Liver (tissue), 9 donors: ENCODE data around the gene APBA2. TPM values are rescaled to one million over a fixed set of nuclear protein-coding genes. Genes with fewer than 3 reads are reported as not detected.

Experiments
- DNase-seq: peaks from one replicate; pipeline ENCODE4 v3.0.0-alpha.2; 2017; ENCODE audit warnings: low spot score
- H3K27ac ChIP-seq, 2 donors: one replicate each; pipeline ENCODE4 v1.7.0; 2013; ENCODE audit warnings: inconsistent platforms in 2 of 2, low read length in 2 of 2, control low read depth in 1 of 2, low read depth in 1 of 2, mild to moderate bottlenecking in 1 of 2
- H3K27me3 ChIP-seq, 4 donors: one replicate each; pipeline versions ENCODE4 v1.6.1 to v1.7.0; 2013; ENCODE audit warnings: low read length in 3 of 4, inconsistent platforms in 1 of 4, mild to moderate bottlenecking in 1 of 4, moderate library complexity in 1 of 4; ENCODE audit not compliant: control insufficient read depth in 4 of 4, insufficient read depth in 4 of 4
- H3K36me3 ChIP-seq, 4 donors: one replicate each; pipeline versions ENCODE4 v1.6.1 to v1.7.0; 2013; ENCODE audit warnings: low read length in 3 of 4, mild to moderate bottlenecking in 3 of 4, low read depth in 1 of 4, moderate library complexity in 1 of 4; ENCODE audit not compliant: control insufficient read depth in 4 of 4, insufficient read depth in 3 of 4
- H3K4me1 ChIP-seq, 4 donors: one replicate each; pipeline versions ENCODE4 v1.6.1 to v1.7.0; 2013; ENCODE audit warnings: low read length in 3 of 4, mild to moderate bottlenecking in 3 of 4, moderate library complexity in 1 of 4; ENCODE audit not compliant: control insufficient read depth in 4 of 4, insufficient read depth in 4 of 4
- H3K4me3 ChIP-seq, 3 donors: one replicate each; pipeline versions ENCODE4 v1.6.1 to v1.7.0; 2013; ENCODE audit warnings: low read length in 3 of 3, control low read depth in 1 of 3, low read depth in 1 of 3, mild to moderate bottlenecking in 1 of 3
- H3K9ac ChIP-seq, 2 donors: one replicate each; pipeline ENCODE4 v1.7.0; 2013; ENCODE audit warnings: low read length in 2 of 2, mild to moderate bottlenecking in 2 of 2, moderate library complexity in 2 of 2, control low read depth in 1 of 2, low read depth in 1 of 2
- H3K9me3 ChIP-seq, 4 donors: one replicate each; pipeline versions ENCODE4 v1.6.1 to v1.7.0; 2013; ENCODE audit warnings: low read length in 3 of 4; ENCODE audit not compliant: control insufficient read depth in 4 of 4
- GABPA ChIP-seq, 2 donors: IDR thresholded peaks in 1 of 2; conservative IDR thresholded peaks in 1 of 2; 2 replicates each; pipeline ENCODE4 v1.6.1; 2016; ENCODE audit warnings: antibody characterized with exemption in 2 of 2, mild to moderate bottlenecking in 1 of 2, moderate library complexity in 1 of 2
- HNF4G ChIP-seq: IDR thresholded peaks from 2 replicates; pipeline ENCODE4 v1.6.1; 2016; ENCODE audit warnings: antibody characterized with exemption
- JUND ChIP-seq, 2 donors: IDR thresholded peaks; 2 replicates each; pipeline ENCODE4 v1.6.1; 2016; ENCODE audit warnings: antibody characterized with exemption in 2 of 2
- RAD21 ChIP-seq, 2 donors: IDR thresholded peaks; 2 replicates each; pipeline ENCODE4 v1.6.1; 2016; ENCODE audit warnings: antibody characterized with exemption in 2 of 2, mild to moderate bottlenecking in 2 of 2
- RXRA ChIP-seq, 2 donors: IDR thresholded peaks; 2 replicates each; pipeline ENCODE4 v1.6.1; 2017 to 2018; ENCODE audit warnings: antibody characterized with exemption in 2 of 2, mild to moderate bottlenecking in 1 of 2
- YY1 ChIP-seq: IDR thresholded peaks from 2 replicates; pipeline ENCODE4 v1.6.1; 2016; ENCODE audit warnings: antibody characterized with exemption, mild to moderate bottlenecking
- WGBS: extraction: QIAGEN DNeasy Blood & Tissue Kit; methylation state at CpG from one replicate; pipeline ENCODE4 v1.1.7; 2013; 5-methylcytosine and 5-hydroxymethylcytosine counted together
- polyA plus RNA-seq, 2 donors: library from polyadenylated mRNA; stranded (reverse) in 1 of 2; unstranded in 1 of 2; fragments of 200-250 nt in 1 of 2; fragments of >200 nt in 1 of 2; fragmentation: Nextera tagmentation in 1 of 2; extraction: Ambion mirVana in 1 of 2; gene quantifications; one replicate each; pipeline versions ENCODE4 v1.2.1 to v1.2.3, GENCODE V29; 2013 to 2015
- total RNA-seq, 2 donors: library from RNA; depleted of rRNA; stranded (reverse); fragments of >200 nt; gene quantifications; one replicate each; pipeline ENCODE4 v1.2.3, GENCODE V29; 2014
- TF ChIP-seq, protein P1 (sequence below): IDR thresholded peaks from 2 replicates; pipeline ENCODE4 v1.6.1; 2016; ENCODE audit warnings: antibody characterized with exemption
- TF ChIP-seq, protein P2 (sequence below): IDR thresholded peaks from 2 replicates; pipeline ENCODE4 v1.6.1; 2016; ENCODE audit warnings: antibody characterized with exemption
- TF ChIP-seq, protein P3 (sequence below): IDR thresholded peaks from 2 replicates; pipeline ENCODE4 v1.6.1; 2016; ENCODE audit warnings: antibody characterized with exemption, mild to moderate bottlenecking
- TF ChIP-seq, protein P4 (sequence below): fragments of 150-350 bp; IDR thresholded peaks from 2 replicates; pipeline ENCODE4 v1.5.1; 2017; ENCODE audit warnings: improper control_type of control experiment, low read depth, low read length; ENCODE audit not compliant: missing input control
- donor health status: healthy.
- donor health status: healthy.
- donor health status: healthy.
- donor health status: healthy.
- donor health status: healthy.

APBA2 gene
- total and polyA plus RNA-seq, 4 donors: 0.38 to 2.9 (median 1.7) TPM

DNA sequence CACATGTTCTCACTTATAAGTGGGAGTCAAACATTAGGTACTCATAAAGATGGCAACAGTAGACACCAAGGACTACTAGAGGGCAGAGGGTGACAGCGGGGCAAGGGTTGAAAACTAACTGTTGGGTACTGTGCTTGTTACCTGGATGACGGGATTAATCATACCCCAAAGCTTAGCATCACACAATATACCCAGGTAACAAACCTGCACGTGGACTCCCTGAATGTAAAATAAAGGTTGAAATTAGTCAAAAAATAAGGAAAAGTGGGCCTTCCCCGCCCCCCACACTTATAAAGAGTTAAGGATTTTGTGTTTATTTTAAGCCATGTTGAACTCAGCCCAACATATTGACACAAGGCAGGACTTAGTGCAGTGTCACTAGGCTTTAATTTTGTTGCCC, 96.1 kb downstream of the APBA2 start:
- WGBS: 92% methylated on average over 4 of the region's 4 CpGs
- Histone ChIP-seq H3K36me3 (no peaks in the 10 kb centered on the region), H3K9me3 (no peaks in the 10 kb centered on the region), H3K27me3 (no peaks in the 10 kb centered on the region), H3K4me3 (no peak overlapping the region), H3K27ac (no peak overlapping the region), H3K9ac (no peak overlapping the region), H3K4me1 (no peaks in the 10 kb centered on the region)
- TF ChIP-seq, protein P1, sequence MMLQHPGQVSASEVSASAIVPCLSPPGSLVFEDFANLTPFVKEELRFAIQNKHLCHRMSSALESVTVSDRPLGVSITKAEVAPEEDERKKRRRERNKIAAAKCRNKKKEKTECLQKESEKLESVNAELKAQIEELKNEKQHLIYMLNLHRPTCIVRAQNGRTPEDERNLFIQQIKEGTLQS: no peak
- TF ChIP-seq RAD21 (IDR thresholded peaks at IDR 0.05): no peak
- no peak for TF ChIP-seq JUND (IDR thresholded peaks at IDR 0.05)
- no peak for TF ChIP-seq RXRA (IDR thresholded peaks at IDR 0.05)
- TF ChIP-seq, protein P2, sequence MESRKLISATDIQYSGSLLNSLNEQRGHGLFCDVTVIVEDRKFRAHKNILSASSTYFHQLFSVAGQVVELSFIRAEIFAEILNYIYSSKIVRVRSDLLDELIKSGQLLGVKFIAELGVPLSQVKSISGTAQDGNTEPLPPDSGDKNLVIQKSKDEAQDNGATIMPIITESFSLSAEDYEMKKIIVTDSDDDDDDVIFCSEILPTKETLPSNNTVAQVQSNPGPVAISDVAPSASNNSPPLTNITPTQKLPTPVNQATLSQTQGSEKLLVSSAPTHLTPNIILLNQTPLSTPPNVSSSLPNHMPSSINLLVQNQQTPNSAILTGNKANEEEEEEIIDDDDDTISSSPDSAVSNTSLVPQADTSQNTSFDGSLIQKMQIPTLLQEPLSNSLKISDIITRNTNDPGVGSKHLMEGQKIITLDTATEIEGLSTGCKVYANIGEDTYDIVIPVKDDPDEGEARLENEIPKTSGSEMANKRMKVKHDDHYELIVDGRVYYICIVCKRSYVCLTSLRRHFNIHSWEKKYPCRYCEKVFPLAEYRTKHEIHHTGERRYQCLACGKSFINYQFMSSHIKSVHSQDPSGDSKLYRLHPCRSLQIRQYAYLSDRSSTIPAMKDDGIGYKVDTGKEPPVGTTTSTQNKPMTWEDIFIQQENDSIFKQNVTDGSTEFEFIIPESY: no peak
- no peak for TF ChIP-seq YY1
- TF ChIP-seq HNF4G: no peak
- TF ChIP-seq, protein P3, sequence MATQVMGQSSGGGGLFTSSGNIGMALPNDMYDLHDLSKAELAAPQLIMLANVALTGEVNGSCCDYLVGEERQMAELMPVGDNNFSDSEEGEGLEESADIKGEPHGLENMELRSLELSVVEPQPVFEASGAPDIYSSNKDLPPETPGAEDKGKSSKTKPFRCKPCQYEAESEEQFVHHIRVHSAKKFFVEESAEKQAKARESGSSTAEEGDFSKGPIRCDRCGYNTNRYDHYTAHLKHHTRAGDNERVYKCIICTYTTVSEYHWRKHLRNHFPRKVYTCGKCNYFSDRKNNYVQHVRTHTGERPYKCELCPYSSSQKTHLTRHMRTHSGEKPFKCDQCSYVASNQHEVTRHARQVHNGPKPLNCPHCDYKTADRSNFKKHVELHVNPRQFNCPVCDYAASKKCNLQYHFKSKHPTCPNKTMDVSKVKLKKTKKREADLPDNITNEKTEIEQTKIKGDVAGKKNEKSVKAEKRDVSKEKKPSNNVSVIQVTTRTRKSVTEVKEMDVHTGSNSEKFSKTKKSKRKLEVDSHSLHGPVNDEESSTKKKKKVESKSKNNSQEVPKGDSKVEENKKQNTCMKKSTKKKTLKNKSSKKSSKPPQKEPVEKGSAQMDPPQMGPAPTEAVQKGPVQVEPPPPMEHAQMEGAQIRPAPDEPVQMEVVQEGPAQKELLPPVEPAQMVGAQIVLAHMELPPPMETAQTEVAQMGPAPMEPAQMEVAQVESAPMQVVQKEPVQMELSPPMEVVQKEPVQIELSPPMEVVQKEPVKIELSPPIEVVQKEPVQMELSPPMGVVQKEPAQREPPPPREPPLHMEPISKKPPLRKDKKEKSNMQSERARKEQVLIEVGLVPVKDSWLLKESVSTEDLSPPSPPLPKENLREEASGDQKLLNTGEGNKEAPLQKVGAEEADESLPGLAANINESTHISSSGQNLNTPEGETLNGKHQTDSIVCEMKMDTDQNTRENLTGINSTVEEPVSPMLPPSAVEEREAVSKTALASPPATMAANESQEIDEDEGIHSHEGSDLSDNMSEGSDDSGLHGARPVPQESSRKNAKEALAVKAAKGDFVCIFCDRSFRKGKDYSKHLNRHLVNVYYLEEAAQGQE: no peak
- no peak for DNase-seq

DNA sequence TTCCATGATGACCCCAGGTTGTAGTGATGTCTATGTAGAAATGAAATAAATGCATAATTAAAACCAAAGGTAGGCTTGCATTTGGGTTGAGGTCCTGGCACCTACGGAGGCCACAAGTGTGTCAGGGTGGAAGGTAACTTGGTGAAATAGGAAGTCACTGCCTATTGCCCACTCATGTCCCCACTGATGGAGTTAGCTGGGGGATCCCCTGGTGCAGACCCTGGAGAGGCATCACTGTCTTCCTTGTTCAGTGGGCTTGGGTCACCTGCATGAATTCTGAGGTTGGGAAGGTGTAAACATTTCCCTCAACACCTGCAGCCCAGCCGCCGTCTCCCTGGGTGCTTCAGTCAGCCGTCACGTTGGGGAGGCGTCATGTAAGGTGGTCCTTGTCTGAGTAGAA, 97.1 kb downstream of the APBA2 start:
- WGBS: 95% methylated on average over 6 of the region's 6 CpGs
- Histone ChIP-seq H3K4me3 (no peak overlapping the region), H3K4me1 (no peaks in the 10 kb centered on the region), H3K27ac (no peak overlapping the region), H3K36me3 (no peaks in the 10 kb centered on the region), H3K9ac (no peak overlapping the region), H3K27me3 (no peaks in the 10 kb centered on the region), H3K9me3 (no peaks in the 10 kb centered on the region)
- TF ChIP-seq, protein P4, sequence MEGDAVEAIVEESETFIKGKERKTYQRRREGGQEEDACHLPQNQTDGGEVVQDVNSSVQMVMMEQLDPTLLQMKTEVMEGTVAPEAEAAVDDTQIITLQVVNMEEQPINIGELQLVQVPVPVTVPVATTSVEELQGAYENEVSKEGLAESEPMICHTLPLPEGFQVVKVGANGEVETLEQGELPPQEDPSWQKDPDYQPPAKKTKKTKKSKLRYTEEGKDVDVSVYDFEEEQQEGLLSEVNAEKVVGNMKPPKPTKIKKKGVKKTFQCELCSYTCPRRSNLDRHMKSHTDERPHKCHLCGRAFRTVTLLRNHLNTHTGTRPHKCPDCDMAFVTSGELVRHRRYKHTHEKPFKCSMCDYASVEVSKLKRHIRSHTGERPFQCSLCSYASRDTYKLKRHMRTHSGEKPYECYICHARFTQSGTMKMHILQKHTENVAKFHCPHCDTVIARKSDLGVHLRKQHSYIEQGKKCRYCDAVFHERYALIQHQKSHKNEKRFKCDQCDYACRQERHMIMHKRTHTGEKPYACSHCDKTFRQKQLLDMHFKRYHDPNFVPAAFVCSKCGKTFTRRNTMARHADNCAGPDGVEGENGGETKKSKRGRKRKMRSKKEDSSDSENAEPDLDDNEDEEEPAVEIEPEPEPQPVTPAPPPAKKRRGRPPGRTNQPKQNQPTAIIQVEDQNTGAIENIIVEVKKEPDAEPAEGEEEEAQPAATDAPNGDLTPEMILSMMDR: no peak
- no peak for TF ChIP-seq GABPA (IDR thresholded peaks at IDR 0.05 in 1 of 2, conservative IDR thresholded peaks at IDR 0.05 in 1 of 2)
- TF ChIP-seq, protein P3: no peak
- no peak for DNase-seq
